Mononuclear cell (primary cell): ENCODE data around the gene DNAI2. TPM values are rescaled to one million over a fixed set of nuclear protein-coding genes. Genes with fewer than 3 reads are reported as not detected.
"Not testable (repeated sequence)": the region's sequence is repeated elsewhere in the genome, so short reads cannot be mapped to it uniquely, and the experiment has no call there.

Source experiments
- H3K27me3 ChIP-seq: 2 replicates; pipeline ENCODE4 v1.6.0; 2011; ENCODE audit warnings: low read length, control low read depth; ENCODE audit not compliant: insufficient read depth
- H3K4me1 ChIP-seq: 2 replicates; pipeline ENCODE4 v1.5.1; 2011; ENCODE audit warnings: mild to moderate bottlenecking, low read length, control low read depth; ENCODE audit not compliant: insufficient read depth
- H3K4me3 ChIP-seq: 2 replicates; pipeline ENCODE4 v1.5.1; 2011; ENCODE audit warnings: mild to moderate bottlenecking, low read length, moderate library complexity
- H3K9me3 ChIP-seq: 2 replicates; pipeline ENCODE4 v1.5.1; 2011; ENCODE audit warnings: low read depth, mild to moderate bottlenecking, control low read depth, low read length
- total RNA-seq: library from RNA; depleted of rRNA; stranded (reverse); fragments of >200 nt; gene quantifications from one replicate; pipeline ENCODE4 v1.2.3, GENCODE V29; 2012

The DNAI2 gene
- total RNA-seq, 1 donor: 0.21 TPM

DNA sequence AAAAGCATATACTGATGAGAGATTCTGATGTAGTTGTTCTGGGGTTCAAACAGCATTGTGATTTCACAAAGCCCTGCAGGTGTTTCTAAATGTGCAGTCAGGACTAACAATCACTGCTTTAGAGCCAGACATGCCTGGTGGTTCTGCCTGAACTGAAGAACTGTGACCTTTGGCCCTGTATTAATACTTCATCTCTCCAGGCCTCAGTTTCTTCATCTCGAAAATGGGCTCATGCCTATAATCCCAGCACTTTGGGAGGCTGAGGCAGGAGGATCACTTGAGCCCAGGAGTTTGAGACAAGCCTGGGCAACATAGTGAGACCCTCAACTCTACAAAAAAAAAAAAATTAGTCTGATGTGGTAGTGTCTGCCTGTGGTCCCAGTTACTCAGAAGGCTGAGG is 3.9 kb downstream of the DNAI2 start:
- H3K4me1 ChIP-seq: peaks cover 53% of the 10 kb centered on the region
- no peak overlapping the region for H3K4me3 ChIP-seq
- H3K9me3 ChIP-seq: no peaks in the 10 kb centered on the region
- H3K27me3 ChIP-seq: no peaks in the 10 kb centered on the region

DNA sequence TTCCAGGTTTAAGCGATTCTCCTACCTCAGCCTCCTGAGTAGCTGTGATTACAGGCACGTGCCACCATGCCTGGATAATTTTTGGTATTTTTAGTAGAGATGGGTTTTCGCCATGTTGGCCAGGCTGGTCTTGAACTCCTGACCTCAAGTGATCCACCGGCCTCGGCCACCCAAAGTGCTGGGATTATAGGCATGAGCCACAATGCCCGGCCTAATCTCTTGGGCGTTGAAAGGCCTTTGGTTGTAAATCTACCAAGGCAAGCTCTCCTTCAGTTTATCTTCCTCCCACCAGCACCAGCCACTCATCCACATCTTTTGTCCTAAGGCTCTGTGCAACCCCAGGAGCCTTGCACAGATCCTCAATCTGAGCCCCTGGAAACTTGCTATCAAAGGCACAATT is 5.6 kb downstream of the DNAI2 start:
- H3K4me1 ChIP-seq: peaks cover 59% of the 10 kb centered on the region
- not testable (repeated sequence) for H3K9me3 ChIP-seq, H3K4me3 ChIP-seq, H3K27me3 ChIP-seq

DNA sequence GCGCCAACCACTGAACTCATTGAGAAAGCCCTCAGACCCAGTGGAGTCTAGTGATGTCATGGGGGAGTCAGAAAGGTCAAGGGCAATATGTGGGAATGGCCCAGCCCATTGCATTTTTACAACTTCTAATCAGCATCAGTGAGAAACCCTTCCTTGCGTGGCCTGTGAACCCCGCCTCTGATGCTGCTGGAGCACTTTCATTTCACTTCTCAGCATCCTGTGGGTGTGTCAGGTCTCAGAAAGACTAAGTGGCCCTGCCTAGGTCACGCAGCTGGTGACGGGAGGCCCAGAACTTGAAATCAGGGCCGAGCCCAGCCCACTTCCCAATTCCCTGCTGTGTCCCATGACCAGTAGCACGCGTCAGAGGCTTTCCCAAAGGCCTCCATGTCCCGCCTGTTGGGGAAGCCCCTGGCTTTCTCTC is 6.1 kb downstream of the DNAI2 start:
- Histone ChIP-seq H3K4me1 (peaks cover 59% of the 10 kb centered on the region), H3K4me3 (no peak overlapping the region), H3K27me3 (no peaks in the 10 kb centered on the region), H3K9me3 (no peaks in the 10 kb centered on the region)

DNA sequence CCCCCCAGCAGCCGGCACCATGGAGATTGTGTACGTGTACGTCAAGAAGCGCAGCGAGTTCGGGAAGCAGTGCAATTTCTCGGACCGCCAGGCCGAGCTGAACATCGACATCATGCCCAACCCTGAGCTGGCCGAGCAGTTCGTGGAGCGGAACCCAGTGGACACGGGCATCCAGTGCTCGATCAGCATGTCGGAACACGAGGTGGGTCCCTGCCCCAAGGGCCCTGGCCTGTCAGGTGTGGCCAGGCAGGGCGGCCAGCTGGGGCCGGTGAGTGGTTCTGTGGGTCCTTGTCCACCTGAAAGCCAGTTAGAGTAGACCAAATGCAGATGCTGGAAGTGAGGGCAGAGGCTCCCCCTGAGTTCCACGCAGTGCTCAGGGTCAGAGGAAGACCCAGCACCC is 7.8 kb downstream of the DNAI2 start:
- Histone ChIP-seq H3K4me1 (peaks cover 58% of the 10 kb centered on the region), H3K27me3 (no peaks in the 10 kb centered on the region), H3K4me3 (no peak overlapping the region), H3K9me3 (no peaks in the 10 kb centered on the region)

DNA sequence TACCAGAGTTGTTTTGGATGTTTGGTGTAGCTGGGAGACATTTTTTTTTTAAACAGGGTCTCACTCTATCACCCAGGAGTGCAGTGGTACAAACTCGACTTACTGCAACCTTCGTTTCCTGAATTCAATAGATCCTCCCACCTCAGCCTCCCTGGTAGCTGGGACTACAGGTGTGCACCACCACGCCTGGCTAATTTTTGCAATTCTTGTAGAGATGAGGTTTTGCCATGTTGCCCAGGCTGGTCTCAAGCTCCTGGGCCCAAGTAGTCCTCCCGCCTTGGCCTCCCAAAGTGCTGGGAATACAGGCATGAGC is 8.2 kb downstream of the DNAI2 start:
- H3K4me1 ChIP-seq: peaks cover 58% of the 10 kb centered on the region
- not testable (repeated sequence) for H3K4me3 ChIP-seq, H3K27me3 ChIP-seq, H3K9me3 ChIP-seq

DNA sequence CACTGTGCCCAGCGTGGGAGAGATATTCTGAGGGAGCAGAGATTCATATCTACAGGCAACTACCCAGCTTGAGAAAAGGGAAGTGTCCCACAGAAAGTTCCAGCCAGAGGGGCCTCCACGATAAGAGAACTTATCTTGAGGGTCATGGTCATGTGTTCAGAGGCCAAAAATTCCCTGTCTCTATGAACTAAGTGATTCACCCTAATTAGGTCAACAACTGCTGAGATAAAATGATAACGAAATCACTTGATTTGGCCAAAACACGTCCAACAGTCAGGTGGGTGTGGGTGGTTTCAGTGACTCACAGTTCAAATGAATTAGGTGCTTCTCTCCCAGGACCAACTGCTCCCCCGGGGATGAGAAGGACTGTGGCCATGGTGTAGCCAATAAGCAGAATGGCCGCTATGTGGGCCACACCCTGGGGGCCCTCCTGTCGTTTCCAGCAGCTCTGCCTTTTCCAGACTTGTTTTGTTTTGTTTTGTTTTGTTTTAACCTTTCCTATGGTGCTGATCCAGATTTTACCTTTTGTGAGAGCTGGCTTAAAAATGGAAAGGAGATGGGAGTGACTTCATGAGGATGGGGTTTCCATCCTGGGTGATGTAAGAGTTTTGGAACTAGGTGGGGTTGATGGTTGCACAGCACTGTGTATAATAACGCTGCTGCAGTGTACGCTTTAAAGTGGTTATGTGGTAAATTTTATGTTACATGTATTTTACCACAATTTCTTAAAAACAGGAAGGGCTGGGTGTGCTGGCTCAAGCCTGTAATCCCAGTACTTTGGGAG is 8.7 kb downstream of the DNAI2 start:
- no peaks in the 10 kb centered on the region for H3K27me3 ChIP-seq
- no peaks in the 10 kb centered on the region for H3K9me3 ChIP-seq
- no peak overlapping the region for H3K4me3 ChIP-seq
- peaks cover 58% of the 10 kb centered on the region for H3K4me1 ChIP-seq

DNA sequence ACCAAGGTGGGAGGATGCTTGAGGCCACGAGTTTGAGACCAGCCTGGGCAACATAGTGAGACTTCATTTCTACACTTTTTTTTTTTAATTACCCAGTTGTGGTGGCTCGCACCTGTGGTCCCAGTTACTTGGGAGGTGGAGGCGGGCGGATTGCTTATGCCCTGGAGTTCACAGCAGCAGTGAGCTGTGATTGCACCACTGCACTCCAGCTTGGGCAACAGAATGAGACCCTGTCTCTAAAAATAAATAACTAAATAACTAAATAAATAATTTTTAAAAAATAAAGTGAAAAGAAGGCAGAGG is 9.3 kb downstream of the DNAI2 start:
- Histone ChIP-seq H3K4me3 (no peak overlapping the region), H3K9me3 (no peaks in the 10 kb centered on the region), H3K4me1 (peaks cover 58% of the 10 kb centered on the region), H3K27me3 (no peaks in the 10 kb centered on the region)

DNA sequence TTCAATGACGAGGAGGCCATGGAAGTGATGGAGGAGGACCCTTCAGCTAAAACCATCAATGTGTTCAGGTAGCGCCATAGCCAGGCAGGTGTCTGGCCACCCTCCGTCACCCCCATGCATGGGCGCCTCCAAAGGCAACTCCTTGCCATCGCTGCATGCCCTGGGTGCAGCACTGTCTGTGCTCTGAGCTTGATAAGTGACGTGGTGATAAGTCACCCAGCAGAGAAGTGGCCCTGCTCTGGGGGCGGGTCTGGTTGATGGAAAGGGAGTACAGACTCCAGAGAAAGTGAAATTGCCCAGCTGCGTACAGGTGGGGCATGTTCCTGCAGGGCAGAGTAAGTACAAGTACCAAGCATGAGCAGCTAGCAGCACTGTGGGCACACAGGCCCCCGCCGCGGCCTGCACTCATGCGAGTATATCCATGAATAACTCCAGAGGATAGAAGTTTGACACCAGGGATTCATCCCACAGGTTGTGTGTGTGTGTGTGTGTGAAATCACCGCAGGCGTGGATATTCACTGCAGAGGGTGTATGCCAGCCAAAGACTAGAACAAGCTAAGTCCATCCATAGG is 13.1 kb downstream of the DNAI2 start:
- Histone ChIP-seq H3K27me3 (no peaks in the 10 kb centered on the region), H3K4me1 (peaks cover 32% of the 10 kb centered on the region), H3K4me3 (no peak overlapping the region), H3K9me3 (no peaks in the 10 kb centered on the region)

DNA sequence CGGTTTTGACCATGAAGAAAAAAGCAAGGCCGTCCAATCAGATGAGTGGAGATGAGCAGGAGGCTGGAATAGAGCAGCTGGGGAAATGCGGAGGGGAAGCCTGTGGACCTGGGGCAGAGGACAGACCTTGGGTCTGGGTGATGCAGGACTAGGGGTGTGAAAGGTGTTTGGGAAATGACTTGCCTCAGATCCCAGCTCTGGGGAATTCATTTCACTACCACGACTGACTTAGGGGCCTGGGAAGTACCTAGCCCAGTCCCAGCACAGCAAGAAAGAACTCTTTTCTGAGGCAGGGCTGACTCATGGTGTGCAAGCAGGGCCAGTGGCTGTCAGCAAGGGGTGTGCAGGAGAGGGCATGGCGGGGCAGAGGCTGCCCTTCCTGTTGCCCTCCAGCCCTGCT is 14.8 kb downstream of the DNAI2 start:
- no peaks in the 10 kb centered on the region for H3K9me3 ChIP-seq
- no peak overlapping the region for H3K4me3 ChIP-seq
- peaks cover 15% of the 10 kb centered on the region for H3K4me1 ChIP-seq
- H3K27me3 ChIP-seq: no peaks in the 10 kb centered on the region

DNA sequence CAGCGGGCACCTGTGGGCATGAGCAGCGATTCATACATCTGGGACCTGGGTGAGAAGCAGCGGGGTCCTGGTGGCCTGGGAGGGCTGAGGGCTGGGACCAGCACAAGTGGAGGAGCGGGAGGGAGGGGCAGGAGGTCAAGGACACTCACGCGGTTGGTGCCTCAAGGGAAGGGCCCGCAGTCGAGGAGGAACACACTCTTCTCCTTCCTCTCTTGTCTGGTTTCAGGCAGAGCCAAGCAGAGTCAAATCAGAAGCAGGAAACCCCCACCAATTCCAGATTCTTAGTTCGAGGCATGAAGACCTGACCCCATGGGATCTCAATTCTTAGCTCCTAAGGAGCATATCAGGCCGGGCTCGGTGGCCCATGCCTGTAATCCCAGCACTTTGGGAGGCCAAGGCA is 15.7 kb downstream of the DNAI2 start:
- Histone ChIP-seq H3K4me1 (peaks cover 6% of the 10 kb centered on the region), H3K27me3 (no peaks in the 10 kb centered on the region)

DNA sequence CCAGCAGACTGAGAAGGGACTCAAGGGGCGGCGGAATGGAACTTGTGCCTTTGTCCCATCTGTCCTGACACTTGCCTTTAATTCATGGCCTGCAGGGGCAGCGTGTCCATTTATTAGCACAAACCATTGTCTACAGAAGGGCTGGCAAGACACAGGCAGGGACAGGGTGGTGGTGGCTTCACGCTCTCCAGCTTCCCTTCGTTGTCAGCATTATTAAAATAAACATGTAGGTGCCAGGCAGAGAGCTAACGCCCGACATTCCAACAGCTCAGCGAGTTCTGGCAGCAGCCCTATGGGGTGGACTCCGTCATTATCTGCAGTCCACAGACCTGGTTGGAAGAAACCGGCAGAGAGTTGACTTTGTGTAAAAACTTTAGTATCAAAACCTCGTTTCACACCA is 16.3 kb downstream of the DNAI2 start:
- no peaks in the 10 kb centered on the region for H3K4me1 ChIP-seq
- no peaks in the 10 kb centered on the region for H3K27me3 ChIP-seq
- H3K4me3 ChIP-seq: no peak overlapping the region
- H3K9me3 ChIP-seq: no peaks in the 10 kb centered on the region

More for the DNA sequence above, 15.7 kb downstream of the DNAI2 start:
- Histone ChIP-seq H3K4me3 (no peak overlapping the region), H3K9me3 (no peaks in the 10 kb centered on the region)

DNA sequence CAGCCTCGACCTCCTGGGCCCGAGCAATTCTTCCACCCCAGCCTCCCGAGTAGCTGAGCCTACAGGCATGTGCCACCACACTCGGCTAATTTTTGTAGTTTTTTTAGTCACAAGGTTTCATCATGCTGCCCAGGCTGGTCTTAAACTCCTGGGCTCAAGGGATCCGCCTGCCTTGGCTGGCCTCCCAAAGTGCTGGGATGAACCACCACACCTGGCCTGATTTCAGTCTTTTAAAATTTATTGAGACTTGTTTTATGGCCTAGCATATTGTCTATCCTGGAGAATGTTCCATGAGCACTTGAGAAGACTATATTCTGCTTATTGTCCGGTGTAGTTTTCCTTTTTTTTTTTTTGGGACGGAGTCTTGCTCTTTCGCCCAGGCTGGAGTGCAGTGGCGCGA is 18.5 kb downstream of the DNAI2 start:
- Histone ChIP-seq H3K9me3 (no peaks in the 10 kb centered on the region), H3K4me1 (peaks cover 4% of the 10 kb centered on the region), H3K4me3 (no peak overlapping the region), H3K27me3 (no peaks in the 10 kb centered on the region)

DNA sequence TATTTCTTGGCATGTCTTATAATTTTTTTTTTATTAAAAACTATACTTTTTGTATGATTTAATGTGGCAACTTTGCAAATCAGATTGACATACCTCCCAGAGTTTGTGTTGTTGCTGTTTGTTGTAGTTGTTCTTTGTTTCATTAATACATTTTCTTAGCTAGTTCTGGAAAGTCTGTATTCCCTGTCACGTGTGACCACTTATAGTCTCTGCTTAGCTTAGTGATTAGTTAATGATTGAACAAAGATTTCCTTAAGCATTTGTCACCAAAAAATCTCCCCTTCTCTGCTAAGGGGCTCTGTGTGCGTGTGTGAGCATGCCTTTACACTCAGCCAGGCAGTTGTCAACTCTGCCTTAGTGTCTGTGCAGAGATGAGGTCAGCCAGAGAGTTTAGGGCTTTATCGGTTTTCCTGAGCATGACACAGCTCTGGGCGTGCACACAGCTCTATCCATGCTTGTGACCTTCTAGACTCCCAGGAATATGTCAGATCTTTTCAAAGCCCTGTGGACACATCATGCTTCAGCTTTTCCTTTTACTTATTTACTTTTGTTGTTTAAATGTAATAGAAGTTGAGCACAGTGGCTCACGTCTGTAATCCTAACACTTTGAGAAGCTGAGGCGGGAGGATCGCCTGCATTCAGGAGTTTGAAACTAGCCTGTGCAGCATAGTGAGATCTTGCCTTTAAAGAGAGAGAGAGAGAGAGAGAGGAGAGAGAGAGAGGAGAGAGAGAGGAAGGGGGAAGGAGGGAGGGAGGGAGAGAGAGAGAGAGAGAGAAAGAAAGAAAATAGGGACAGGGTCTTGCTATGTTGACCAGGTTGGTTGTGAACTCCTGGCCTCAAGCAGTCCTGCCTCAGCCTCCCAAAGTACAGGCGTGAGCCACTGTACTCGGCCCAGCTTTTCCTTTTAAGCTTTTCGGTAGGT is 21.9 kb downstream of the DNAI2 start:
- no peak overlapping the region for H3K4me3 ChIP-seq
- no peaks in the 10 kb centered on the region for H3K27me3 ChIP-seq
- peaks cover 4% of the 10 kb centered on the region for H3K4me1 ChIP-seq
- H3K9me3 ChIP-seq: no peaks in the 10 kb centered on the region

DNA sequence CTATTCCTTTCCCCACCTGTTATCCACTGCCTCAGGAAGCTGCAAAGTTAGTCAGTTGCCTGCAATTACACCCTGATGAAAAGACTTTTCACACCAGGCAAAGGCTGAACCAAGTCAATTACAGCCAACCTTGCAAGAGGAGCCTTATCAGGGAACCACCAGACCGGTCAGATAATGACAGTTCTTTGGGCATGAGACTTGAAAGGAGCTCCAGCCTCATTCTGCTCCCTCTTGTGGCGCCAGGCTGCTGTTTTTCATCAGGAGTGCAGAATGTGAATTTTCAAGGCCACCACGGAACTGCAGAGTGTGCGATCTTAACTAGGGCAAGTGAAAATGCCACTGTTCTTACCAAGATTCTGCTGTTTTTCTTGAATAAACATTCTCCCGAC is 22.5 kb downstream of the DNAI2 start:
- no peak overlapping the region for H3K4me3 ChIP-seq
- H3K27me3 ChIP-seq: no peaks in the 10 kb centered on the region
- no peaks in the 10 kb centered on the region for H3K9me3 ChIP-seq
- H3K4me1 ChIP-seq: peaks cover 4% of the 10 kb centered on the region

DNA sequence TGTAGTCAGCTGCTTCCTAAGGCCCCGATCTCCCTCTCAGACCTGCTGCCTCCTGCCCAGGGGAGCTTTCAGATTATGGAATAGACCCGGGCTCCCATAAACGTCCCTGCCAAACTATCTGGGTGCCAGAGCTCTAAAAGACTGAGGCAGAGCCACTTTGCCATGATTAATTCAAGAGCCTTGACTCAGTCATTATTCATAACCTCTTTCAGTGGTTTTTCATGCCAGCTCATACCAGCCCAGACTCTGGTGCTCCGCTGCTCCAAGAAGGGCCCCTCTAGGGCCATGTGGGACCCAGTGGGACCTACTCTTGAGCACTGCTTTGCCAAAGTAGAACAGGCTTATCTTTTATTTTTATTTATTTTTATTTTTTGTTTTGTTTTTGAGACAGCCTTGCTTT is 23.9 kb downstream of the DNAI2 start:
- Histone ChIP-seq H3K4me3 (no peak overlapping the region), H3K27me3 (no peaks in the 10 kb centered on the region), H3K4me1 (peaks cover 4% of the 10 kb centered on the region), H3K9me3 (no peaks in the 10 kb centered on the region)
